A549 (cell line): Measurements from ENCODE around the gene KIAA1191. TPM values are rescaled to one million over a fixed set of nuclear protein-coding genes. Genes with fewer than 3 reads are reported as not detected.

Source experiments
- ATAC-seq, 2 experiments: fragments of 200-7000 bp in 1 of 2; fragments of >200 bp in 1 of 2; cut with Nextera tagmentation in 1 of 2; cut with Tn5 transposase in 1 of 2; 3 replicates each; pipeline versions ENCODE4 v1.8.0 to v1.9.1; 2018 to 2020; ENCODE audit warnings: mild to moderate bottlenecking in 1 of 2, moderate library complexity in 1 of 2
- CTCF ChIA-PET: fragments of 300-600 bp; sonication (Branson Sonifier 250); formaldehyde crosslinking; extraction: SDS; loops from one replicate; lab custom pipeline; 2021; ENCODE audit warnings: antibody characterized with exemption, inconsistent platforms; lab: Yijun Ruan, JAX
- POLR2A ChIA-PET: fragments of 350-600 bp; formaldehyde crosslinking; extraction: SDS; loops from one replicate; lab custom pipeline; 2021; ENCODE audit warnings: antibody characterized with exemption, inconsistent platforms; lab: Yijun Ruan, JAX
- DNase-seq, 2 experiments: peaks; one replicate each; pipeline versions ENCODE4 v3.0.0 to v3.0.0-alpha.2; 2011 to 2016; ENCODE audit warnings: low read depth in 1 of 2, low spot score in 1 of 2
- FAIRE-seq: peaks from 2 replicates; lab custom pipeline; 2011; peaks lifted over from hg19 to GRCh38; lab: Jason Lieb, UNC
- H3K27ac ChIP-seq, 2 experiments: fragments of >200 bp; sonication (Bioruptor Twin); formaldehyde crosslinking; 3 replicates each; pipeline ENCODE4 v1.5.1; 2016 to 2017
- H3K4me1 ChIP-seq: fragments of >200 bp; sonication (Bioruptor Twin); formaldehyde crosslinking; 3 replicates; pipeline ENCODE4 v1.6.1; 2016
- H3K4me2 ChIP-seq: fragments of >200 bp; sonication (Bioruptor Twin); formaldehyde crosslinking; 3 replicates; pipeline ENCODE4 v1.6.1; 2016
- H3K4me3 ChIP-seq: fragments of >200 bp; sonication (Bioruptor Twin); formaldehyde crosslinking; 3 replicates; pipeline ENCODE4 v1.5.1; 2016
- H3K9me3 ChIP-seq: fragments of >200 bp; sonication (Bioruptor Twin); formaldehyde crosslinking; 3 replicates; pipeline ENCODE4 v1.6.1; 2016
- BCL3 ChIP-seq: fragments of >200 bp; sonication (Bioruptor Twin); formaldehyde crosslinking; IDR thresholded peaks from 3 replicates; pipeline ENCODE4 v1.6.1; 2016
- CHD4 ChIP-seq: fragments of 200-600 bp; sonication (generic); IDR thresholded peaks from 2 replicates; pipeline ENCODE4 v1.6.1; 2016; ENCODE audit warnings: antibody characterized with exemption, mild to moderate bottlenecking, borderline replicate concordance
- EHF ChIP-seq: fragments of 250-450 bp; sonication (Bioruptor Pico); IDR thresholded peaks from 2 replicates; pipeline ENCODE4 v1.5.0; 2020; ENCODE audit warnings: mild to moderate bottlenecking
- EHMT2 ChIP-seq: fragments of 200-600 bp; sonication (generic); IDR thresholded peaks from 2 replicates; pipeline ENCODE4 v1.6.1; 2016; ENCODE audit warnings: antibody characterized with exemption, low read depth, mild to moderate bottlenecking, moderate library complexity
- EP300 ChIP-seq, 2 experiments: fragments of >200 bp; sonication (Bioruptor Twin); formaldehyde crosslinking; IDR thresholded peaks; 2 replicates in 1 of 2; 3 replicates in 1 of 2; pipeline ENCODE4 v1.6.1; 2016 to 2017
- ESRRA ChIP-seq: fragments of 150-350 bp; IDR thresholded peaks from 2 replicates; pipeline ENCODE4 v1.6.1; 2014; ENCODE audit warnings: mild to moderate bottlenecking, low read length, borderline replicate concordance
- FOXS1 ChIP-seq: fragments of 250-450 bp; sonication (Bioruptor Pico); IDR thresholded peaks from 2 replicates; pipeline ENCODE4 v1.5.0; 2020; ENCODE audit warnings: mild to moderate bottlenecking, moderate library complexity
- HDAC2 ChIP-seq: fragments of 200-600 bp; sonication (generic); IDR thresholded peaks from 2 replicates; pipeline ENCODE4 v1.6.1; 2016
- HES2 ChIP-seq: fragments of >200 bp; sonication (Bioruptor Twin); formaldehyde crosslinking; IDR thresholded peaks from 2 replicates; pipeline ENCODE4 v1.6.1; 2016
- MYC ChIP-seq: IDR thresholded peaks from 2 replicates; pipeline ENCODE4 v1.6.1; 2012; ENCODE audit warnings: mild to moderate bottlenecking, inconsistent platforms, low read length, improper control_type of control experiment, borderline replicate concordance
- RAD21 ChIP-seq, 2 experiments: fragments of >200 bp in 1 of 2; sonication (Bioruptor Twin) in 1 of 2; formaldehyde crosslinking in 1 of 2; IDR thresholded peaks in 1 of 2; conservative IDR thresholded peaks in 1 of 2; 2 replicates in 1 of 2; 3 replicates in 1 of 2; pipeline ENCODE4 v1.6.1; 2012 to 2018; ENCODE audit warnings: inconsistent platforms in 1 of 2
- RFX5 ChIP-seq: fragments of 450-650 bp; IDR thresholded peaks from 2 replicates; pipeline ENCODE4 v1.7.1; 2014; ENCODE audit warnings: antibody characterized with exemption, mild to moderate bottlenecking, moderate library complexity
- RNF2 ChIP-seq: fragments of 200-600 bp; sonication (generic); IDR thresholded peaks from 2 replicates; pipeline ENCODE4 v1.6.1; 2016; ENCODE audit warnings: low read depth, mild to moderate bottlenecking, antibody characterized with exemption, moderate library complexity, borderline replicate concordance
- SMC3 ChIP-seq: fragments of >200 bp; sonication (Bioruptor Twin); formaldehyde crosslinking; IDR thresholded peaks from 3 replicates; pipeline ENCODE4 v1.6.1; 2018; ENCODE audit warnings: inconsistent platforms
- TFCP2L1 ChIP-seq: fragments of 250-450 bp; sonication (Bioruptor Pico); IDR thresholded peaks from 2 replicates; pipeline ENCODE4 v1.5.0; 2021; ENCODE audit warnings: mild to moderate bottlenecking
- TP53 ChIP-seq: fragments of 250-450 bp; sonication (Bioruptor Pico); IDR thresholded peaks from 2 replicates; pipeline ENCODE4 v1.5.0; 2021; ENCODE audit warnings: mild to moderate bottlenecking, moderate library complexity
- ZNF302 ChIP-seq: fragments of 250-450 bp; sonication (Bioruptor Pico); IDR thresholded peaks from 2 replicates; pipeline ENCODE4 v1.9.0; 2021; ENCODE audit warnings: inconsistent platforms, mild to moderate bottlenecking, moderate library complexity
- ZSCAN20 ChIP-seq: fragments of 250-450 bp; sonication (Bioruptor Pico); IDR thresholded peaks from 2 replicates; pipeline ENCODE4 v1.8.0; 2022; ENCODE audit warnings: mild to moderate bottlenecking, moderate library complexity
- WGBS: methylation state at CpG from one replicate; pipeline ENCODE4 v1.1.6; 2017; ENCODE audit errors: missing lambda C conversion rate; 5-methylcytosine and 5-hydroxymethylcytosine counted together
- polyA plus RNA-seq, 4 experiments: library from polyadenylated mRNA; depleted of rRNA in 3 of 4; stranded (reverse); fragments of >200 nt; fragmentation: RNase III in 1 of 4; extraction: RNeasy Plus Mini Kit Qiagen cat#74134 plus additional on column Dnase treatment in 1 of 4; gene quantifications; 2 replicates in 3 of 4; 3 replicates in 1 of 4; pipeline ENCODE4 v1.2.3, GENCODE V29; 2011 to 2017
- TF ChIP-seq, protein P1 (sequence below): IDR thresholded peaks from 2 replicates; pipeline ENCODE4 v1.6.1; 2012
- TF ChIP-seq, protein P2 (sequence below): fragments of 150-350 bp; IDR thresholded peaks from 2 replicates; pipeline ENCODE4 v1.6.1; 2014; ENCODE audit warnings: low read depth, mild to moderate bottlenecking, low read length
- TF ChIP-seq, protein P3 (sequence below): IDR thresholded peaks from 2 replicates; pipeline ENCODE4 v1.6.1; 2012; ENCODE audit warnings: low read depth, borderline replicate concordance
- TF ChIP-seq, protein P4 (sequence below): IDR thresholded peaks from 2 replicates; pipeline ENCODE4 v1.6.1; 2012
- TF ChIP-seq, protein P5 (sequence below): fragments of 250-450 bp; sonication (Bioruptor Pico); IDR thresholded peaks from 2 replicates; pipeline ENCODE4 v1.5.0; 2020; ENCODE audit warnings: low read depth, mild to moderate bottlenecking, moderate library complexity
- TF ChIP-seq, protein P6 (sequence below): fragments of 250-450 bp; sonication (Bioruptor Pico); IDR thresholded peaks from 2 replicates; pipeline ENCODE4 v1.5.0; 2021; ENCODE audit warnings: mild to moderate bottlenecking, moderate library complexity, borderline replicate concordance
- TF ChIP-seq, protein P7 (sequence below): fragments of 450-650 bp; IDR thresholded peaks from 2 replicates; pipeline ENCODE4 v1.6.1; 2014; ENCODE audit warnings: antibody characterized with exemption

Gene KIAA1191
- polyA plus RNA-seq, 2 of the 4 experiments (the other 2 are of a cell fraction): 83.6 to 89.3 TPM

DNA sequence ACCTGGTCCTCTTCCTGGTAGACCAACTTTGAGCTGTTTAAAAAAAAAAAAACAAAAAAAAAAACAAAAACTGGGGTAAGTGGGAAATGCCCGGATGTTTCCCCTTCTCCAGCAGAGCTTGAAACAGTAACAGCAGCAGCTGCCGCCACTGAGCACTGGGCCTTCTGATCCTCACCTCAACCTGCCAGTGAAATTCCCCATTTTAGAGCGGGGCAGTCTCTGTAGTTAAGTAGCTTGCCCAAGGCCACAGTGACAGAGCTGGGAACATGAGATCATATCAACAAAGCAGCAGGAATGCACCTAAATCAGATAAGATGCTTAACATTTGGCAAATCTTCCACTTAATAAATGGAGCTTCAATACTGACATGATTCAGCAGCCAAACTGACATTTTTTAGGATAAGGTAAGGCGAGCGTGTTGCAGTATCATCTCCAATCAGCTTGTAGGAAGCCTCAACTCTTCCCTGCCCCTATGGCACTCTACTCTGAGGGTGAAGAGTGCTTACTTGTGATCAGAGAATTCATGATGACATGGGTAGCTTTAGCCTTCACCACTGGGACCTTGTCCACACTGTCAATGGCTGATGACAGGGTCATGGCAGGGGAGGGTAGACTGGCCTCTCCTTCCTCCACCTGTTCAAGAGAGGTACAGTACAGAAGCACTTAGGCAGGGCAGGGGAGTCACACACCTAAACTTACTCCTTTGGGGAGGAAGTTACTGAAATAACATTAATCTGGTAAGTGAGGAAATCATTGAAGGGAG lies 9.3 kb downstream of the KIAA1191 start:
- ChIA-PET POLR2A (no interaction called here), CTCF (interaction anchor here (1.2 kb wide), 1 partner anchor 10 kb away, joined by 4 read pairs; no protein-coding TSS in a partner anchor)
- TF ChIP-seq TP53 (CRISPR knock-in tag) (no peak), ZSCAN20 (CRISPR knock-in tag) (no peak), ESRRA (no peak), MYC (no peak), HES2 (no peak), EP300 (IDR thresholded peaks at IDR 0.05) (no peak), RFX5 (no peak), EHF (CRISPR knock-in tag) (no peak), BCL3 (no peak), TFCP2L1 (CRISPR knock-in tag) (no peak), HDAC2 (no peak), EHMT2 (no peak), RNF2 (no peak)
- TF ChIP-seq, protein P1, sequence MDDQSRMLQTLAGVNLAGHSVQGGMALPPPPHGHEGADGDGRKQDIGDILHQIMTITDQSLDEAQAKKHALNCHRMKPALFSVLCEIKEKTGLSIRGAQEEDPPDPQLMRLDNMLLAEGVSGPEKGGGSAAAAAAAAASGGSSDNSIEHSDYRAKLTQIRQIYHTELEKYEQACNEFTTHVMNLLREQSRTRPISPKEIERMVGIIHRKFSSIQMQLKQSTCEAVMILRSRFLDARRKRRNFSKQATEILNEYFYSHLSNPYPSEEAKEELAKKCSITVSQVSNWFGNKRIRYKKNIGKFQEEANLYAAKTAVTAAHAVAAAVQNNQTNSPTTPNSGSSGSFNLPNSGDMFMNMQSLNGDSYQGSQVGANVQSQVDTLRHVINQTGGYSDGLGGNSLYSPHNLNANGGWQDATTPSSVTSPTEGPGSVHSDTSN: no peak
- TF ChIP-seq, protein P2, sequence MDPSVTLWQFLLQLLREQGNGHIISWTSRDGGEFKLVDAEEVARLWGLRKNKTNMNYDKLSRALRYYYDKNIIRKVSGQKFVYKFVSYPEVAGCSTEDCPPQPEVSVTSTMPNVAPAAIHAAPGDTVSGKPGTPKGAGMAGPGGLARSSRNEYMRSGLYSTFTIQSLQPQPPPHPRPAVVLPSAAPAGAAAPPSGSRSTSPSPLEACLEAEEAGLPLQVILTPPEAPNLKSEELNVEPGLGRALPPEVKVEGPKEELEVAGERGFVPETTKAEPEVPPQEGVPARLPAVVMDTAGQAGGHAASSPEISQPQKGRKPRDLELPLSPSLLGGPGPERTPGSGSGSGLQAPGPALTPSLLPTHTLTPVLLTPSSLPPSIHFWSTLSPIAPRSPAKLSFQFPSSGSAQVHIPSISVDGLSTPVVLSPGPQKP: no peak
- TF ChIP-seq, protein P3, sequence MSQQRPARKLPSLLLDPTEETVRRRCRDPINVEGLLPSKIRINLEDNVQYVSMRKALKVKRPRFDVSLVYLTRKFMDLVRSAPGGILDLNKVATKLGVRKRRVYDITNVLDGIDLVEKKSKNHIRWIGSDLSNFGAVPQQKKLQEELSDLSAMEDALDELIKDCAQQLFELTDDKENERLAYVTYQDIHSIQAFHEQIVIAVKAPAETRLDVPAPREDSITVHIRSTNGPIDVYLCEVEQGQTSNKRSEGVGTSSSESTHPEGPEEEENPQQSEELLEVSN: no peak
- H3K4me1 ChIP-seq: no peaks in the 10 kb centered on the region
- WGBS: 94% methylated on average over 5 of the region's 5 CpGs
- no peak overlapping the region for H3K4me3 ChIP-seq
- ATAC-seq (no peak; a peak in 1 of 6 replicates), DNase-seq (no peak), FAIRE-seq (no peak)
- H3K9me3 ChIP-seq: no peaks in the 10 kb centered on the region
- H3K4me2 ChIP-seq: no peak overlapping the region
- no peak overlapping the region for H3K27ac ChIP-seq

- POLR2A ChIA-PET: no interaction called here
- no peaks in the 10 kb centered on the region for H3K4me1 ChIP-seq
- no peak overlapping the region for H3K4me2 ChIP-seq
- TF ChIP-seq, protein P4, sequence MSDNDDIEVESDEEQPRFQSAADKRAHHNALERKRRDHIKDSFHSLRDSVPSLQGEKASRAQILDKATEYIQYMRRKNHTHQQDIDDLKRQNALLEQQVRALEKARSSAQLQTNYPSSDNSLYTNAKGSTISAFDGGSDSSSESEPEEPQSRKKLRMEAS: no peak
- TF ChIP-seq FOXS1 (CRISPR knock-in tag) (no peak), ESRRA (no peak), CHD4 (no peak), RAD21 (conservative IDR thresholded peaks at IDR 0.05 in 1 of 2, IDR thresholded peaks at IDR 0.05 in 1 of 2) (no peak), MYC (no peak), SMC3 (no peak), ZNF302 (CRISPR knock-in tag) (no peak), RFX5 (no peak)
- TF ChIP-seq, protein P3: no peak
- TF ChIP-seq, protein P5, sequence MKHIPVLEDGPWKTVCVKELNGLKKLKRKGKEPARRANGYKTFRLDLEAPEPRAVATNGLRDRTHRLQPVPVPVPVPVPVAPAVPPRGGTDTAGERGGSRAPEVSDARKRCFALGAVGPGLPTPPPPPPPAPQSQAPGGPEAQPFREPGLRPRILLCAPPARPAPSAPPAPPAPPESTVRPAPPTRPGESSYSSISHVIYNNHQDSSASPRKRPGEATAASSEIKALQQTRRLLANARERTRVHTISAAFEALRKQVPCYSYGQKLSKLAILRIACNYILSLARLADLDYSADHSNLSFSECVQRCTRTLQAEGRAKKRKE (CRISPR knock-in tag): no peak
- TF ChIP-seq, protein P6, sequence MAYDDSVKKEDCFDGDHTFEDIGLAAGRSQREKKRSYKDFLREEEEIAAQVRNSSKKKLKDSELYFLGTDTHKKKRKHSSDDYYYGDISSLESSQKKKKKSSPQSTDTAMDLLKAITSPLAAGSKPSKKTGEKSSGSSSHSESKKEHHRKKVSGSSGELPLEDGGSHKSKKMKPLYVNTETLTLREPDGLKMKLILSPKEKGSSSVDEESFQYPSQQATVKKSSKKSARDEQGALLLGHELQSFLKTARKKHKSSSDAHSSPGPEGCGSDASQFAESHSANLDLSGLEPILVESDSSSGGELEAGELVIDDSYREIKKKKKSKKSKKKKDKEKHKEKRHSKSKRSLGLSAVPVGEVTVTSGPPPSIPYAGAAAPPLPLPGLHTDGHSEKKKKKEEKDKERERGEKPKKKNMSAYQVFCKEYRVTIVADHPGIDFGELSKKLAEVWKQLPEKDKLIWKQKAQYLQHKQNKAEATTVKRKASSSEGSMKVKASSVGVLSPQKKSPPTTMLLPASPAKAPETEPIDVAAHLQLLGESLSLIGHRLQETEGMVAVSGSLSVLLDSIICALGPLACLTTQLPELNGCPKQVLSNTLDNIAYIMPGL (CRISPR knock-in tag): no peak
- TF ChIP-seq, protein P7, sequence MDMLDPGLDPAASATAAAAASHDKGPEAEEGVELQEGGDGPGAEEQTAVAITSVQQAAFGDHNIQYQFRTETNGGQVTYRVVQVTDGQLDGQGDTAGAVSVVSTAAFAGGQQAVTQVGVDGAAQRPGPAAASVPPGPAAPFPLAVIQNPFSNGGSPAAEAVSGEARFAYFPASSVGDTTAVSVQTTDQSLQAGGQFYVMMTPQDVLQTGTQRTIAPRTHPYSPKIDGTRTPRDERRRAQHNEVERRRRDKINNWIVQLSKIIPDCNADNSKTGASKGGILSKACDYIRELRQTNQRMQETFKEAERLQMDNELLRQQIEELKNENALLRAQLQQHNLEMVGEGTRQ: no peak
- TF ChIP-seq, all 56 proteins: peak for 0
- no peak for ATAC-seq
- FAIRE-seq: no peak
- H3K9me3 ChIP-seq: no peaks in the 10 kb centered on the region
- WGBS: 92% methylated on average over 8 of the region's 8 CpGs
- CTCF ChIA-PET: no interaction called here
- H3K4me3 ChIP-seq: no peak overlapping the region
- no peak overlapping the region for H3K27ac ChIP-seq
- no peak for DNase-seq
Measured at GRCh38 chr5:176350416-176350815, 11.1 kb downstream of the KIAA1191 start.
